Hepatocyte (in vitro differentiated cells): Measurements from ENCODE around the gene MIGA1. TPM values are rescaled to one million over a fixed set of nuclear protein-coding genes. Genes with fewer than 3 reads are reported as not detected.
A peak's percentile ranks its signal among the peaks of the same experiment; 100 is the strongest.

Experiments
- DNase-seq: peaks from one replicate; pipeline ENCODE4 v3.0.0-alpha.2; 2016; ENCODE audit warnings: low spot score
- H2AFZ ChIP-seq: fragments of 200-600 bp; sonication (generic); 2 replicates; pipeline ENCODE4 v1.6.0; 2016; ENCODE audit warnings: antibody characterized with exemption, mild to moderate bottlenecking
- H3K27ac ChIP-seq: fragments of 200-600 bp; sonication (generic); 2 replicates; pipeline ENCODE4 v1.5.1; 2016; ENCODE audit warnings: mild to moderate bottlenecking
- H3K27me3 ChIP-seq: fragments of 200-600 bp; sonication (generic); 2 replicates; pipeline ENCODE4 v1.6.1; 2016
- H3K36me3 ChIP-seq: fragments of 200-600 bp; sonication (generic); replicated peaks from 2 replicates; pipeline ENCODE4 v1.5.1; 2016; ENCODE audit warnings: low read depth; ENCODE audit not compliant: insufficient read depth
- H3K4me1 ChIP-seq: fragments of 200-600 bp; sonication (generic); 2 replicates; pipeline ENCODE4 v1.5.1; 2016; ENCODE audit warnings: mild to moderate bottlenecking, moderate library complexity; ENCODE audit not compliant: insufficient read depth
- H3K4me2 ChIP-seq: fragments of 200-600 bp; sonication (generic); 2 replicates; pipeline ENCODE4 v1.6.0; 2016
- H3K4me3 ChIP-seq: fragments of 200-600 bp; sonication (generic); 2 replicates; pipeline ENCODE4 v1.5.1; 2016; ENCODE audit warnings: mild to moderate bottlenecking
- H3K79me2 ChIP-seq: fragments of 200-600 bp; sonication (generic); 2 replicates; pipeline ENCODE4 v1.6.0; 2017; ENCODE audit warnings: mild to moderate bottlenecking
- H3K9me2 ChIP-seq: fragments of 200-600 bp; sonication (generic); replicated peaks from 2 replicates; pipeline ENCODE4 v1.6.0; 2017; ENCODE audit warnings: mild to moderate bottlenecking; ENCODE audit not compliant: insufficient read depth
- H3K9me3 ChIP-seq: fragments of 200-600 bp; sonication (generic); 2 replicates; pipeline ENCODE4 v1.5.1; 2016; ENCODE audit warnings: low read depth, mild to moderate bottlenecking
- H4K20me1 ChIP-seq: fragments of 200-600 bp; sonication (generic); 2 replicates; pipeline ENCODE4 v1.6.0; 2016; ENCODE audit warnings: mild to moderate bottlenecking; ENCODE audit not compliant: insufficient read depth, poor library complexity, severe bottlenecking
- EZH2 ChIP-seq: fragments of 200-600 bp; sonication (generic); IDR thresholded peaks from 2 replicates; pipeline ENCODE4 v1.6.1; 2016; ENCODE audit warnings: antibody characterized with exemption, mild to moderate bottlenecking, borderline replicate concordance
- EZH2phosphoT487 ChIP-seq: fragments of 200-600 bp; sonication (generic); IDR thresholded peaks from one replicate; pipeline ENCODE4 v1.6.1; 2018; ENCODE audit warnings: antibody characterized with exemption, mild to moderate bottlenecking, low read depth, moderate library complexity; ENCODE audit not compliant: unreplicated experiment, severe bottlenecking
- WGBS: methylation state at CpG from one replicate; pipeline ENCODE4 v1.1.6; 2016; ENCODE audit warnings: low lambda C conversion rate; ENCODE audit errors: missing lambda C conversion rate; 5-methylcytosine and 5-hydroxymethylcytosine counted together
- polyA plus RNA-seq: library from polyadenylated mRNA; unstranded; fragments of >200 nt; fragmentation: Nextera tagmentation; extraction: Ambion mirVana; gene quantifications from 2 replicates; pipeline ENCODE4 v1.2.1, GENCODE V29; 2016
- total RNA-seq: library from RNA; depleted of rRNA; stranded (reverse); fragments of >200 nt; gene quantifications from 2 replicates; pipeline ENCODE4 v1.2.3, GENCODE V29; 2014
- TF ChIP-seq, protein P1 (sequence below): fragments of 200-600 bp; sonication (generic); IDR thresholded peaks from 2 replicates; pipeline ENCODE4 v1.5.1; 2016; ENCODE audit warnings: antibody characterized with exemption, mild to moderate bottlenecking; ENCODE audit not compliant: poor library complexity

Gene MIGA1
- total and polyA plus RNA-seq, 2 experiments from 2014 or later = 8.8 to 18.1 TPM

DNA sequence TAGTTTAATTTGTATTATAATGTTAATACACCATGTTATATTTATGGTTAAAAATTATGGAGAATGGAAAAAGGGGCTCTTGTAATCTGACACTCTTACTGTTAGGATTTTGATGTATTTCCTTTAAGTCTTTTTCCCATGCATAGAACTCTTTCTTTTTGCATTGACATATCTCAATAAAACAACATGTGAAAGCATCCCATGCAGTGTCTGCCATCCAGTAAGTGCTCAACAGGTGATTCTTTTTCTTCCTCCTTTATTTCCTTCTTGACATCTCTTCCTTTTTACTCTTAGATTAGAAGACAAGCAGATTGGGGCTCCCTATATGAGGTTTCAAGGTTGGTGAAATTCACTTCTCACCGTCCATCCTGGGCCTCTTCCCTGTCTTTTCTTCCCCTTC is 111.8 kb downstream of the MIGA1 start:
- no peaks in the 10 kb centered on the region for H4K20me1 ChIP-seq
- H3K79me2 ChIP-seq = peaks cover 49% of the 10 kb centered on the region
- WGBS = 93% methylated on average over 1 of the region's 1 CpG
- no peak overlapping the region for H3K27ac ChIP-seq
- no peak overlapping the region for H3K4me3 ChIP-seq
- TF ChIP-seq EZH2 (no peak), EZH2phosphoT487 (no peak)
- TF ChIP-seq, protein P1, sequence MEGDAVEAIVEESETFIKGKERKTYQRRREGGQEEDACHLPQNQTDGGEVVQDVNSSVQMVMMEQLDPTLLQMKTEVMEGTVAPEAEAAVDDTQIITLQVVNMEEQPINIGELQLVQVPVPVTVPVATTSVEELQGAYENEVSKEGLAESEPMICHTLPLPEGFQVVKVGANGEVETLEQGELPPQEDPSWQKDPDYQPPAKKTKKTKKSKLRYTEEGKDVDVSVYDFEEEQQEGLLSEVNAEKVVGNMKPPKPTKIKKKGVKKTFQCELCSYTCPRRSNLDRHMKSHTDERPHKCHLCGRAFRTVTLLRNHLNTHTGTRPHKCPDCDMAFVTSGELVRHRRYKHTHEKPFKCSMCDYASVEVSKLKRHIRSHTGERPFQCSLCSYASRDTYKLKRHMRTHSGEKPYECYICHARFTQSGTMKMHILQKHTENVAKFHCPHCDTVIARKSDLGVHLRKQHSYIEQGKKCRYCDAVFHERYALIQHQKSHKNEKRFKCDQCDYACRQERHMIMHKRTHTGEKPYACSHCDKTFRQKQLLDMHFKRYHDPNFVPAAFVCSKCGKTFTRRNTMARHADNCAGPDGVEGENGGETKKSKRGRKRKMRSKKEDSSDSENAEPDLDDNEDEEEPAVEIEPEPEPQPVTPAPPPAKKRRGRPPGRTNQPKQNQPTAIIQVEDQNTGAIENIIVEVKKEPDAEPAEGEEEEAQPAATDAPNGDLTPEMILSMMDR = no peak
- H2AFZ ChIP-seq = no peak overlapping the region
- no peaks in the 10 kb centered on the region for H3K27me3 ChIP-seq
- H3K4me1 ChIP-seq = peaks cover 13% of the 10 kb centered on the region
- no peaks in the 10 kb centered on the region for H3K9me3 ChIP-seq
- no peak overlapping the region for H3K4me2 ChIP-seq
- DNase-seq = no peak
- H3K9me2 ChIP-seq = no peaks in the 10 kb centered on the region
- H3K36me3 ChIP-seq = no peaks in the 10 kb centered on the region

DNA sequence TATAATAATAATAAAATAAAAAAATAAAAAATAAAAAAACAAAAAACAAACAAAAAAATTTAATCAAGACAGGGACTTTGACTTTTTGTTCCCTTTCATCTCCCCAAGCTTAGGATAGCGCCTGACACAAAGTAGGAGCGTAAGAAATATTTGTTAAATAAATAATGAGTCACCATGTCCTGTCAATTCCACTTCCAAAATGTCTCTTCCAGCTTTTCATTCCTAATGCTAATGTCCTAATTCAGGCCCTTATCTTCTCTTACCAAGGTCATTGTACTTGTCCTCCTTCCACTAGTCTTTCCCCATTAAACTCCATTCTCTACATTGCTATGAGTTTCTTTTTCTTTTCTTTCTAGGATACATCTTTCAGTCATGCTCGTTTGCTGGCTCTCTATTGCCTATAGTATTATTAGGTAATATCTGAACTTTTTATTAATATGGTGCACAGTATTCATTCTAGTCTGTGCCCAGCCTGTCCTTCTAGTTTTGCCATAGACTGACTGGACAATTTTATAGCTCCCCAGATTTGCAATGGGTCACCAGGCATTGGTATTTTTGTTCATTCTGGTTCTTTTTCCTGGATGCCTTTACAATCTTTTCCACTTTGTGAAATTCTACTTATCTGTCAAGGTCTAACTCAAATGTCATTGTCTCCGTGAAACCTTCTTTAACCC is 120.3 kb downstream of the MIGA1 start:
- Histone ChIP-seq H3K4me3 (no peak overlapping the region), H4K20me1 (no peaks in the 10 kb centered on the region), H3K4me1 (no peaks in the 10 kb centered on the region), H3K9me2 (no peaks in the 10 kb centered on the region), H2AFZ (no peak overlapping the region), H3K36me3 (no peaks in the 10 kb centered on the region), H3K27me3 (no peaks in the 10 kb centered on the region), H3K79me2 (peaks cover 6% of the 10 kb centered on the region), H3K4me2 (no peak overlapping the region), H3K9me3 (no peaks in the 10 kb centered on the region), H3K27ac (no peak overlapping the region)
- no peak for TF ChIP-seq EZH2phosphoT487
- DNase-seq = no peak
- WGBS = 83% methylated on average over 4 of the region's 4 CpGs

DNA sequence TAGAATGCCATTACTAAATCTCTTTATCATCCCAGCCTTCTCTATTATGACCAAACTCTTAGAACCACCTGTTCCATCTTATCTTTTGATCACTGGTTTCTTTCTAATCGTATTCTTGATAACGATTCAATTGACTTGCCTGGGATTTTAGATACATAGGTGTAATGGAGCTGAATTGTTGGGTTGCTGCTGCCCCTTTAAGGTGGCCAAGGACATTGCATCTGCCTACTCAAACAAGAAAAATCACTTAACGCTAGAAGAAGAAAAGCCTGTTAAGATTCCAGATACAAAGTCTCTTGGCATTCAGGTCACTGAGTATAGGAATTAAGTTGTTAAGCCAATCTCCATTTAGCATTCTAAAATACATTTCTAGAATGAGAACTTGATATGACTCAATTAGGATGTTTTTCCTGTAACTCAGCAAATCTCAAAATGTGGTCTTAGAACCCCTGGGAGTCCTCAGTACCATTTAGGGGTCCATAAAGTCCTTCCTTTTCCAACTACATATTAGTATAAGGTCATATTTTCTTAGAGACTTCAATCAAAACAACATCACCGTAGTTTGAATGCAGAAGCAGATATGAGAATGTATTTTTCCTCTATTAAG is 121.3 kb downstream of the MIGA1 start:
- Histone ChIP-seq H4K20me1 (no peaks in the 10 kb centered on the region), H3K4me3 (no peak overlapping the region), H3K79me2 (peaks cover 3% of the 10 kb centered on the region), H3K27me3 (no peaks in the 10 kb centered on the region), H2AFZ (no peak overlapping the region), H3K36me3 (no peaks in the 10 kb centered on the region), H3K27ac (no peak overlapping the region), H3K4me1 (no peaks in the 10 kb centered on the region), H3K9me3 (no peaks in the 10 kb centered on the region), H3K4me2 (no peak overlapping the region), H3K9me2 (no peaks in the 10 kb centered on the region)
- WGBS = 35% methylated on average over 4 of the region's 4 CpGs
- TF ChIP-seq EZH2 = no peak
- TF ChIP-seq, protein P1 = peak; percentile 75
- peak; percentile 55 for DNase-seq

DNA sequence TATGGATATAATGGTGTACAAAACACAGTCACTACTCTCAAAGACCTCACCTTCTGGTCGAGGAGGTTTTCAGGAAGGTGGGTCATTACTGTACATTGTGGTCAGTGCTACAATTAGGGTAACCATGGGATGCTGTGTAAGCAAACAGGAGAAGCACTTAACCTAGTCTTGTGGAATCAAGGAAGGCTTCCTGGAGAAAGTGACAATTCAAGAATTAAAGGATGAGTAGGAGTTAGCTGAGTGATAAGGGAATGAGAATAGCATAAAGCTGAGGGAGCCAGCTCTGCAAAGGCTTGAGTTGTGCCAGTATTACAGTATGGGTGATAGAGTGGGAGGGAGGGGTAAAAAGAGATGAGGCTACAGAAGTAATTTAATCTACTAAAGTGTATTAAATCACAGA is 126.2 kb downstream of the MIGA1 start:
- TF ChIP-seq EZH2 (no peak), EZH2phosphoT487 (no peak)
- TF ChIP-seq, protein P1 = no peak
- H3K4me1 ChIP-seq = no peaks in the 10 kb centered on the region
- H3K79me2 ChIP-seq = peaks cover 5% of the 10 kb centered on the region
- H3K27me3 ChIP-seq = no peaks in the 10 kb centered on the region
- 80% methylated on average over 1 of the region's 1 CpG for WGBS
- no peaks in the 10 kb centered on the region for H3K9me3 ChIP-seq
- DNase-seq = no peak
- H3K4me2 ChIP-seq = no peak overlapping the region
- H4K20me1 ChIP-seq = no peaks in the 10 kb centered on the region
- H2AFZ ChIP-seq = no peak overlapping the region
- no peak overlapping the region for H3K4me3 ChIP-seq
- H3K36me3 ChIP-seq = no peaks in the 10 kb centered on the region
- no peak overlapping the region for H3K27ac ChIP-seq
- no peaks in the 10 kb centered on the region for H3K9me2 ChIP-seq
